ENCODE data around the gene ITSN1.
"Not testable (repeated sequence)": the region's sequence is repeated elsewhere in the genome, so short reads cannot be mapped to it uniquely, and the experiment has no call there.

Gene ITSN1

GRCh38 chr21:33775100-33775828 is 133.0 kb downstream of the ITSN1 start:
- no peak for DNase-seq

GRCh38 chr21:33780631-33781030 is 138.3 kb downstream of the ITSN1 start:
- no peak for DNase-seq

GRCh38 chr21:33781121-33781520 is 138.8 kb downstream of the ITSN1 start:
- DNase-seq = no peak

GRCh38 chr21:33783187-33783979 is 141.1 kb downstream of the ITSN1 start:
- no peak for DNase-seq

GRCh38 chr21:33787431-33787830 is 145.1 kb downstream of the ITSN1 start:
- no peak for DNase-seq

- not testable (repeated sequence) for DNase-seq
These were observed 146.1 kb downstream of the ITSN1 start for GRCh38 chr21:33788438-33788837.

- DNase-seq = no peak
These were observed 147.4 kb downstream of the ITSN1 start for GRCh38 chr21:33789697-33790096.

- DNase-seq = no peak
These were observed 148.8 kb downstream of the ITSN1 start for GRCh38 chr21:33791073-33791472.

- DNase-seq = no peak
These were observed 152.3 kb downstream of the ITSN1 start for GRCh38 chr21:33794596-33794995.

GRCh38 chr21:33797565-33797964 is 155.3 kb downstream of the ITSN1 start:
- no peak for DNase-seq

GRCh38 chr21:33799378-33800090 is 157.2 kb downstream of the ITSN1 start:
- no peak for DNase-seq

GRCh38 chr21:33800753-33801423 is 158.6 kb downstream of the ITSN1 start:
- no peak for DNase-seq

GRCh38 chr21:33801424-33802405 is 159.4 kb downstream of the ITSN1 start:
- peak; percentile 76 for DNase-seq

GRCh38 chr21:33802481-33802880 is 160.2 kb downstream of the ITSN1 start:
- no peak for DNase-seq

- DNase-seq = no peak
These were observed 166.5 kb downstream of the ITSN1 start for GRCh38 chr21:33808715-33809367.

GRCh38 chr21:33810766-33811165 is 168.5 kb downstream of the ITSN1 start:
- no peak for DNase-seq

GRCh38 chr21:33811167-33812010 is 169.1 kb downstream of the ITSN1 start:
- no peak for DNase-seq

GRCh38 chr21:33813832-33814365 is 171.6 kb downstream of the ITSN1 start:
- no peak for DNase-seq

- DNase-seq = no peak
These were observed 172.9 kb downstream of the ITSN1 start for GRCh38 chr21:33815143-33815707.

- DNase-seq = no peak
These were observed 173.9 kb downstream of the ITSN1 start for GRCh38 chr21:33816174-33816573.

Data from NCI-H1436 (cell line).